OCI-LY7 (cell line): ENCODE results near the gene ZNF639. TPM values are rescaled to one million over a fixed set of nuclear protein-coding genes. Genes with fewer than 3 reads are reported as not detected.

Experiments
- BruUV-seq: library from RNA; stranded (reverse); fragments of 400-500 nt; replicated peaks from 2 replicates; lab custom pipeline; 2021; lab: Mats Ljungman, UMichigan
- CTCF ChIA-PET: fragments of 300-600 bp; sonication (Branson Sonifier 250); formaldehyde crosslinking; loops from one replicate; lab custom pipeline; 2022; ENCODE audit warnings: antibody characterized with exemption; ENCODE audit not compliant: unreplicated experiment; lab: Charles Lee
- POLR2A ChIA-PET: fragments of 300-600 bp; sonication (Branson Sonifier 250); formaldehyde crosslinking; loops from one replicate; lab custom pipeline; 2022; ENCODE audit warnings: antibody characterized with exemption; lab: Charles Lee
- DNase-seq: peaks from one replicate; pipeline ENCODE4 v3.0.0-alpha.2; 2015; ENCODE audit warnings: low spot score
- H2AFZ ChIP-seq: fragments of 200-600 bp; sonication (generic), shearing (Covaris generic); 2 replicates; pipeline ENCODE4 v1.6.1; 2014; ENCODE audit warnings: mild to moderate bottlenecking, antibody characterized with exemption, low read length, moderate library complexity
- H3K27ac ChIP-seq: fragments of 200-600 bp; sonication (generic); 2 replicates; pipeline ENCODE4 v1.5.1; 2014; ENCODE audit warnings: mixed run types, low read depth, mild to moderate bottlenecking, moderate library complexity, low read length, inconsistent platforms; ENCODE audit not compliant: poor library complexity, severe bottlenecking
- H3K36me3 ChIP-seq: fragments of 200-600 bp; sonication (generic); 2 replicates; pipeline ENCODE4 v1.6.1; 2014; ENCODE audit warnings: mild to moderate bottlenecking, antibody characterized with exemption, low read length, moderate library complexity, mixed read lengths; ENCODE audit not compliant: insufficient read depth
- H3K4me1 ChIP-seq: fragments of 200-600 bp; sonication (generic); 2 replicates; pipeline ENCODE4 v1.5.1; 2014; ENCODE audit warnings: mild to moderate bottlenecking, low read length; ENCODE audit not compliant: insufficient read depth, poor library complexity, severe bottlenecking
- H3K4me2 ChIP-seq: fragments of 200-600 bp; sonication (generic); 2 replicates; pipeline ENCODE4 v1.6.1; 2014; ENCODE audit warnings: mild to moderate bottlenecking, low read length
- H3K4me3 ChIP-seq: fragments of 200-600 bp; sonication (generic); 2 replicates; pipeline ENCODE4 v1.5.1; 2014; ENCODE audit warnings: mild to moderate bottlenecking, low read depth, low read length; ENCODE audit not compliant: poor library complexity, severe bottlenecking
- H3K79me2 ChIP-seq: fragments of 200-600 bp; sonication (generic); 2 replicates; pipeline ENCODE4 v1.6.1; 2016; ENCODE audit warnings: low read depth, mild to moderate bottlenecking, low read length, moderate library complexity, mixed read lengths; ENCODE audit not compliant: insufficient read depth
- H3K9me2 ChIP-seq: fragments of 200-600 bp; sonication (generic); 2 replicates; pipeline ENCODE4 v1.6.1; 2016; ENCODE audit warnings: mild to moderate bottlenecking, low read length, mixed read lengths; ENCODE audit not compliant: insufficient read depth
- H3K9me3 ChIP-seq: fragments of 200-600 bp; sonication (generic); 2 replicates; pipeline ENCODE4 v1.6.1; 2014; ENCODE audit warnings: mild to moderate bottlenecking, mixed run types, low read length, mixed read lengths
- H4K20me1 ChIP-seq: fragments of 200-600 bp; sonication (generic); 2 replicates; pipeline ENCODE4 v1.6.1; 2014; ENCODE audit warnings: mild to moderate bottlenecking, antibody characterized with exemption, low read length, moderate library complexity, mixed read lengths; ENCODE audit not compliant: insufficient read depth
- EZH2phosphoT487 ChIP-seq: fragments of 200-600 bp; sonication (generic); IDR thresholded peaks from 2 replicates; pipeline ENCODE4 v1.6.1; 2018; ENCODE audit warnings: low read depth, borderline replicate concordance, mild to moderate bottlenecking, mixed run types, antibody characterized with exemption, low read length, moderate library complexity, mixed read lengths
- intact Hi-C: fragments of 100-400 bp; cut with micrococcal nuclease; formaldehyde crosslinking; loops from one replicate; pipeline ENCODE4 v1.10.0; 2022; ENCODE audit not compliant: unreplicated experiment
- total RNA-seq, 2 experiments: library from RNA; depleted of rRNA in 1 of 2; stranded (reverse); fragments of >200 nt in 1 of 2; shearing (Covaris generic) in 1 of 2; gene quantifications; 2 replicates each; pipeline ENCODE4 v1.2.3, GENCODE V29; 2014 to 2022
- TF ChIP-seq, protein P1 (sequence below): fragments of 200-600 bp; sonication (generic); conservative IDR thresholded peaks from 2 replicates; pipeline ENCODE4 v1.5.1; 2014; ENCODE audit warnings: mild to moderate bottlenecking, antibody characterized with exemption, low read length, moderate library complexity, mixed read lengths

The ZNF639 gene
- total RNA-seq, 2 experiments from 2014 or later, result 59.3 to 61.3 TPM

DNA sequence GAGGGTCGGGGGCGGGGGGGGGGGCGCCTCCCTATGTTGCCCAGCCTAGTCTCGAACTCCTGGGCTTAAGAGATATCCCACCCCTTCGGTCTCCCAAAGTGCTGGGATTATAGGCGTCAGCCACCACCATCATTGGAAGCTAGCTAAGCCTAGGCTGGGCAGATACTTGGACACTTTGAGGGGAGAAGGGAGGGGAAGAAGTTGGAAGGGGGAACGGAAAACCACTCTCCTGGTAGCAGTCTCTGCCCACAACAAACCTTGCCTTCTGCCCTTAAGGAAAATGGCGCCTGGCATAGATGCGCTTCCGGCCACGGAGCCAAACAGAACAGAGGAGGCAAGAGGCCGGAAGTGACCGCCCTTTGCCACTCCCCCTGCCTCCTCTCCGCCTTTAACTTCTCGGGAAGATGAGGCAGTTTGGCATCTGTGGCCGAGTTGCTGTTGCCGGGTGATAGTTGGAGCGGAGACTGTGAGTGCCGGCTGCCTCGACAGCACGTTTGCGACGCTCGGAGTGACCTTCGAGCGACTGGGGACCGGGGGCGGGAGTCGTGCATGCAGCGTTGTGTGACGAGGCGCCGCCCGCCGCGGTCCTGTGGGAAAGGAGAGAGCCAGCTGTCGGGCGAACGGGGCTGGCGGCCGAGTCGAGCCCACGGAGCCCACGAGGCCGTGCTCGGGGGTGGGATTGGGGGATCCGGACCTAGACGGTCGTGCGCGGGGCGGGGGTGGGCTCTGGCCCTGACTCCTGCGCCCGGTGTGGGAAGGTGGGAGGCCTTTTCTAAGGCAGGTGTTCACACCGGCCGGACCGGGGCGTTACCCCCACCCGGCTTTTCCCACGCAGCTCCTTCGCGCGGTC is 24.7 kb downstream of the ZNF639 start, which contains the start of gene MFN1:
Gene MFN1 (plus strand): TSS at position 365 of the 850 bp plus-strand sequence. CDS start 1,143 bp downstream, outside the sequence.
- H3K36me3 ChIP-seq, result peaks cover 36% of the 10 kb centered on the region
- H3K4me3 ChIP-seq, result peak within 1 kb of the TSS; percentile 76
- TF ChIP-seq EZH2phosphoT487, result no peak
- TF ChIP-seq, protein P1, sequence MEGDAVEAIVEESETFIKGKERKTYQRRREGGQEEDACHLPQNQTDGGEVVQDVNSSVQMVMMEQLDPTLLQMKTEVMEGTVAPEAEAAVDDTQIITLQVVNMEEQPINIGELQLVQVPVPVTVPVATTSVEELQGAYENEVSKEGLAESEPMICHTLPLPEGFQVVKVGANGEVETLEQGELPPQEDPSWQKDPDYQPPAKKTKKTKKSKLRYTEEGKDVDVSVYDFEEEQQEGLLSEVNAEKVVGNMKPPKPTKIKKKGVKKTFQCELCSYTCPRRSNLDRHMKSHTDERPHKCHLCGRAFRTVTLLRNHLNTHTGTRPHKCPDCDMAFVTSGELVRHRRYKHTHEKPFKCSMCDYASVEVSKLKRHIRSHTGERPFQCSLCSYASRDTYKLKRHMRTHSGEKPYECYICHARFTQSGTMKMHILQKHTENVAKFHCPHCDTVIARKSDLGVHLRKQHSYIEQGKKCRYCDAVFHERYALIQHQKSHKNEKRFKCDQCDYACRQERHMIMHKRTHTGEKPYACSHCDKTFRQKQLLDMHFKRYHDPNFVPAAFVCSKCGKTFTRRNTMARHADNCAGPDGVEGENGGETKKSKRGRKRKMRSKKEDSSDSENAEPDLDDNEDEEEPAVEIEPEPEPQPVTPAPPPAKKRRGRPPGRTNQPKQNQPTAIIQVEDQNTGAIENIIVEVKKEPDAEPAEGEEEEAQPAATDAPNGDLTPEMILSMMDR, result no peak
- BruUV-seq, result no TSS peak
- H3K79me2 ChIP-seq, result peaks cover 29% of the 10 kb centered on the region
- peak; percentile 93 for DNase-seq
- peaks cover 26% of the 10 kb centered on the region for H3K4me1 ChIP-seq
- H3K9me3 ChIP-seq, result no peaks in the 10 kb centered on the region
- no peaks in the 10 kb centered on the region for H3K9me2 ChIP-seq
- H4K20me1 ChIP-seq, result 0 out of 2 replicates have a peak, but pooled peaks cover 6% of the 10 kb centered on the region
- peak within 1 kb of the TSS; percentile 67 for H3K27ac ChIP-seq
- peak within 1 kb of the TSS; percentile 67 for H2AFZ ChIP-seq
- intact Hi-C loops, result loop anchor here (1.0 to 5.0 kb wide), 5 partner anchors 23 to 305 kb away; partner anchors contain the start of genes ACTL6A, MRPL47, NDUFB5 and USP13
- H3K4me2 ChIP-seq, result peak within 1 kb of the TSS; percentile 89
- CTCF ChIA-PET, result interaction anchor here (0.6 kb wide), 1 partner anchor 1937 kb away, joined by 3 read pairs; no protein-coding TSS in a partner anchor
- POLR2A ChIA-PET, result interaction anchor here (0.7 to 4.4 kb wide), 6 partner anchors 20 to 1255 kb away, joined by 3 to 27 read pairs (median 5); partner anchors contain the start of gene ZNF639

DNA sequence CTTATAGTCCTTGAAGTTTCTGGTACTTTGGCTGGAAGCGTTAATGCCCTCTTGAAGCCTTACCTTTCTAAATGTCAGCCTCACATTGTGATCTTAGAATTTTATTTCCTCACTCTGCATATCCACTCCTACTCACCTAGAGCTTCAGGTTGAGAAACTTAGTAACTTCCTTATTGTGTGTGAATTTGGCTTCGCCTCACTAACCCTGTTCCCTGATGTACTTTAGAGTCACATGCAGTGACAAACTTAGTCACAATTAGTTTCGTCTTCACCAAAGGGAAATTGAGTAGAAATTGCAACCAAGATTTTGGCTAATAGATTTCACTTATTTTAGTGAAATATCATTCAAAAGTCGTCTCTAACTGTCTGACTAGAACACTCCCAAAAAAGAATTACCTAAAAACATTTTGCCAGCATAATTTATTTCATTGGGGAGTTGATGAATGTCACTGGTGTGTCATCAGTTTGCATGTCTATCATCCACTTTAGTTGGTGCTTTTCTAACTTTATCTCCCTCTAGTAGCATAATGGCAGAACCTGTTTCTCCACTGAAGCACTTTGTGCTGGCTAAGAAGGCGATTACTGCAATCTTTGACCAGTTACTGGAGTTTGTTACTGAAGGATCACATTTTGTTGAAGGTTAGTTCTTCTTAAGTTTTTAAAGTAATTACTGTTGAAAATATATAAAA is 25.6 kb downstream of the ZNF639 start:
- peak overlapping the region; percentile 89 for H3K4me2 ChIP-seq
- ChIA-PET CTCF (no interaction called here), POLR2A (interaction anchor here (0.7 to 4.4 kb wide), 7 partner anchors 9 to 228 kb away, joined by 3 to 27 read pairs (median 3); partner anchors contain the start of gene ZNF639)
- BruUV-seq, result TSS peak; percentile 75
- H3K4me3 ChIP-seq, result peak overlapping the region; percentile 76
- no peak for TF ChIP-seq EZH2phosphoT487
- TF ChIP-seq, protein P1, result no peak
- peaks cover 26% of the 10 kb centered on the region for H3K4me1 ChIP-seq
- peak; percentile 68 for DNase-seq
- peaks cover 39% of the 10 kb centered on the region for H3K36me3 ChIP-seq
- H2AFZ ChIP-seq, result peak overlapping the region; percentile 67
- no peaks in the 10 kb centered on the region for H3K9me3 ChIP-seq
- H3K9me2 ChIP-seq, result no peaks in the 10 kb centered on the region
- 0 out of 2 replicates have a peak, but pooled peaks cover 6% of the 10 kb centered on the region for H4K20me1 ChIP-seq
- intact Hi-C loops, result loop anchor here (1.0 to 5.0 kb wide), 3 partner anchors 89 to 304 kb away; partner anchors contain the start of genes ACTL6A and USP13
- H3K27ac ChIP-seq, result peak overlapping the region; percentile 67
- peaks cover 29% of the 10 kb centered on the region for H3K79me2 ChIP-seq
